ENCODE data around the gene CNOT6L.

GRCh38 chr4:77865259-77865658, 46.1 kb upstream of the CNOT6L start:
- TF ChIP-seq CTCF (IDR thresholded peaks at IDR 0.05) (no peak), POLR2A (IDR thresholded peaks at IDR 0.05) (no peak)
